Keratinocyte (primary cell): ENCODE data around the gene ICA1L. TPM values are rescaled to one million over a fixed set of nuclear protein-coding genes. Genes with fewer than 3 reads are reported as not detected.
A peak's percentile ranks its signal among the peaks of the same experiment; 100 is the strongest.
"Not testable (repeated sequence)": the region's sequence is repeated elsewhere in the genome, so short reads cannot be mapped to it uniquely, and the experiment has no call there.

ENCODE experiments used
- DNase-seq: peaks from one replicate; pipeline ENCODE4 v3.0.0-alpha.2; 2011; ENCODE audit warnings: low read depth, missing footprints, low spot score
- FAIRE-seq: peaks from 2 replicates; lab custom pipeline; 2011; peaks lifted over from hg19 to GRCh38; lab: Jason Lieb, UNC
- H2AFZ ChIP-seq: 2 replicates; pipeline ENCODE4 v1.6.0; 2012; ENCODE audit warnings: low read length, control low read depth, inconsistent platforms; ENCODE audit not compliant: control insufficient read depth
- H3K27ac ChIP-seq: 2 replicates; pipeline ENCODE4 v1.5.1; 2011; ENCODE audit warnings: low read length; ENCODE audit not compliant: control insufficient read depth, insufficient read depth
- H3K27me3 ChIP-seq: 3 replicates; pipeline ENCODE4 v1.6.0; 2011; ENCODE audit warnings: low read length; ENCODE audit not compliant: control insufficient read depth, insufficient read depth; ENCODE audit errors: extremely low read depth
- H3K36me3 ChIP-seq, 2 experiments: 2 replicates in 1 of 2; 3 replicates in 1 of 2; pipeline ENCODE4 v1.5.1; 2011; ENCODE audit warnings: low read length in 2 of 2, mild to moderate bottlenecking in 1 of 2; ENCODE audit not compliant: control insufficient read depth in 2 of 2, insufficient read depth in 2 of 2; ENCODE audit errors: extremely low read depth in 1 of 2
- H3K4me1 ChIP-seq: 3 replicates; pipeline ENCODE4 v1.5.1; 2011; ENCODE audit warnings: low read length; ENCODE audit not compliant: control insufficient read depth, insufficient read depth; ENCODE audit errors: extremely low read depth
- H3K4me2 ChIP-seq: 3 replicates; pipeline ENCODE4 v1.6.0; 2011; ENCODE audit warnings: low read depth, low read length; ENCODE audit not compliant: control insufficient read depth, insufficient read depth; ENCODE audit errors: extremely low read depth
- H3K4me3 ChIP-seq, 3 experiments: fragments of 200-600 bp in 1 of 3; sonication (generic) in 1 of 3; 2 replicates in 2 of 3; 3 replicates in 1 of 3; pipeline ENCODE4 v1.5.1; 2011 to 2016; ENCODE audit warnings: low read length in 3 of 3, mild to moderate bottlenecking in 3 of 3, control low read depth in 2 of 3, inconsistent platforms in 1 of 3, low read depth in 1 of 3, mixed read lengths in 1 of 3, mixed run types in 1 of 3, moderate library complexity in 1 of 3; ENCODE audit not compliant: control insufficient read depth in 2 of 3, insufficient read depth in 2 of 3; ENCODE audit errors: extremely low read depth in 1 of 3
- H3K79me2 ChIP-seq: 2 replicates; pipeline ENCODE4 v1.6.0; 2012; ENCODE audit warnings: low read length; ENCODE audit not compliant: control insufficient read depth, insufficient read depth
- H3K9ac ChIP-seq: 3 replicates; pipeline ENCODE4 v1.6.0; 2011; ENCODE audit warnings: low read length; ENCODE audit not compliant: control insufficient read depth, insufficient read depth; ENCODE audit errors: extremely low read depth
- H3K9me1 ChIP-seq: 3 replicates; pipeline ENCODE4 v1.6.0; 2011; ENCODE audit warnings: low read length; ENCODE audit not compliant: control insufficient read depth, insufficient read depth; ENCODE audit errors: extremely low read depth
- H3K9me3 ChIP-seq: 2 replicates; pipeline ENCODE4 v1.5.1; 2012; ENCODE audit warnings: low read depth, low read length; ENCODE audit not compliant: control insufficient read depth
- H4K20me1 ChIP-seq: 3 replicates; pipeline ENCODE4 v1.6.0; 2011; ENCODE audit warnings: low read length; ENCODE audit not compliant: control insufficient read depth, insufficient read depth; ENCODE audit errors: extremely low read depth
- EZH2 ChIP-seq: IDR thresholded peaks from one replicate; pipeline ENCODE4 v1.6.1; 2012; ENCODE audit warnings: inconsistent platforms, mild to moderate bottlenecking, low read length, moderate library complexity
- dilution Hi-C: fragments of 300-500 bp; cut with MboI; formaldehyde crosslinking; loops from one replicate; pipeline ENCODE4 v1.7.0; 2020; ENCODE audit warnings: low sequenced_read_pairs; ENCODE audit not compliant: extremely low pct_ligation_motif_present
- polyA plus RNA-seq, 5 experiments: library from polyadenylated mRNA; depleted of rRNA in 3 of 5; stranded (reverse) in 3 of 5; stranded (forward) in 1 of 5; unstranded in 1 of 5; fragments of >200 nt; gene quantifications; 1 replicate in 1 of 5; 2 replicates in 3 of 5; 3 replicates in 1 of 5; pipeline versions ENCODE4 v1.2.1 to v1.2.3, GENCODE V29; 2011 to 2012; ENCODE audit warnings: missing spikeins in 2 of 5, low read depth in 1 of 5, low replicate concordance in 1 of 5
- TF ChIP-seq, protein P1 (sequence below), 3 experiments: IDR thresholded peaks in 1 of 3; conservative IDR thresholded peaks in 1 of 3; optimal IDR thresholded peaks in 1 of 3; 2 replicates in 2 of 3; 3 replicates in 1 of 3; pipeline versions ENCODE3 to v1.5.1; 2011; ENCODE audit warnings: low read length in 3 of 3, mild to moderate bottlenecking in 3 of 3, moderate library complexity in 2 of 3, control low read depth in 1 of 3, inconsistent platforms in 1 of 3; ENCODE audit not compliant: insufficient read depth in 2 of 3; ENCODE audit errors: extremely low read depth in 1 of 3

The ICA1L gene
- polyA plus RNA-seq, 1 donor (not counting 4 experiments of a cell fraction or from before 2014, with no cell fraction given): 2.2 TPM

DNA sequence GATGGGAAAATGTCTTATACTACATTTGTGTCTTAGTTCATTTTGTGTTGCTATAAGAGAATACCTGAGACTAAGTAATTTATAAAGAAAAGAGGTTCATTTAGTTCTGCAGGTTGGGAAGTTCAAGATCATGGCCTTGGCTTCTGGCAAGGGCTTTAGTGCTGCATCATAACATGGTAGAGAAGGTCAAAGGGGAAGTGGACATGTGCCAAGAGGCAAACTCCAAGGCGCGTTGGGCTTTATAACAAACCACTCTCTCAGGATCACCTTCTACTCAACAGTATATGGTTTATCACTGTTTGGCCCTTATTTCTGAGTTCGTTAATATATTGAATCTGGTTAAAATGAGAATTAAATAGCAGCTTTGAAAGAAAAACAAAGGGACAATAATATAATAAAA lies 58.2 kb downstream of the ICA1L start:
- FAIRE-seq (no peak), DNase-seq (no peak)
- TF ChIP-seq, protein P1, sequence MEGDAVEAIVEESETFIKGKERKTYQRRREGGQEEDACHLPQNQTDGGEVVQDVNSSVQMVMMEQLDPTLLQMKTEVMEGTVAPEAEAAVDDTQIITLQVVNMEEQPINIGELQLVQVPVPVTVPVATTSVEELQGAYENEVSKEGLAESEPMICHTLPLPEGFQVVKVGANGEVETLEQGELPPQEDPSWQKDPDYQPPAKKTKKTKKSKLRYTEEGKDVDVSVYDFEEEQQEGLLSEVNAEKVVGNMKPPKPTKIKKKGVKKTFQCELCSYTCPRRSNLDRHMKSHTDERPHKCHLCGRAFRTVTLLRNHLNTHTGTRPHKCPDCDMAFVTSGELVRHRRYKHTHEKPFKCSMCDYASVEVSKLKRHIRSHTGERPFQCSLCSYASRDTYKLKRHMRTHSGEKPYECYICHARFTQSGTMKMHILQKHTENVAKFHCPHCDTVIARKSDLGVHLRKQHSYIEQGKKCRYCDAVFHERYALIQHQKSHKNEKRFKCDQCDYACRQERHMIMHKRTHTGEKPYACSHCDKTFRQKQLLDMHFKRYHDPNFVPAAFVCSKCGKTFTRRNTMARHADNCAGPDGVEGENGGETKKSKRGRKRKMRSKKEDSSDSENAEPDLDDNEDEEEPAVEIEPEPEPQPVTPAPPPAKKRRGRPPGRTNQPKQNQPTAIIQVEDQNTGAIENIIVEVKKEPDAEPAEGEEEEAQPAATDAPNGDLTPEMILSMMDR (optimal IDR thresholded peaks at IDR 0.05 in 1 of 3, IDR thresholded peaks at IDR 0.05 in 1 of 3, conservative IDR thresholded peaks at IDR 0.05 in 1 of 3; ENCODE audit: extremely low read depth in 1 of 3, insufficient read depth in 2 of 3, low read length in 3 of 3): no peak
- no peak for TF ChIP-seq EZH2

DNA sequence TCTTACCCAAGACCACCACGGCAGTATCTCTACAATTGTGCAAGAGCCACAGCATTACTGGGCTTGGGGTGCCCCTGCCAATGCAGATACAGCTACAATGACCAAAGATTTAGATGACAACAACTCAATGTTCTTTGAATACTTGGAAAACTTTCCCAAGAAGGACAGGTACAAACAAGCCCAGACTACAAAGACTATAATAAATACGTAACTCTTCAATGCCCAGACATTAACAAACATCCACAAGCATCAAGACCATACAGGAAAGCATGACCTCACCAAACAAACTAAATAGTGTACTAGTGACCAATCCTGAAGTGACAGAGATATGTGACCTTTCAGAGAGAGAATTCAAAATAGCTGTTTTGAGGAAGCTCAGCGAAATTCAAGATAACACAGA lies 62.8 kb downstream of the ICA1L start:
- H3K4me3 ChIP-seq: no peak overlapping the region

More for the DNA sequence above, 58.2 kb downstream of the ICA1L start:
- Histone ChIP-seq H3K79me2 (no peaks in the 10 kb centered on the region), H3K4me1 (peaks cover 7% of the 10 kb centered on the region), H3K9me3 (no peaks in the 10 kb centered on the region), H3K27ac (no peak overlapping the region), H3K4me3 (no peak overlapping the region), H3K9me1 (no peaks in the 10 kb centered on the region), H4K20me1 (no peaks in the 10 kb centered on the region), H3K27me3 (no peaks in the 10 kb centered on the region), H3K4me2 (no peak overlapping the region), H2AFZ (no peak overlapping the region), H3K36me3 (no peaks in the 10 kb centered on the region), H3K9ac (no peak overlapping the region)
- dilution Hi-C loops: no loop called here

DNA sequence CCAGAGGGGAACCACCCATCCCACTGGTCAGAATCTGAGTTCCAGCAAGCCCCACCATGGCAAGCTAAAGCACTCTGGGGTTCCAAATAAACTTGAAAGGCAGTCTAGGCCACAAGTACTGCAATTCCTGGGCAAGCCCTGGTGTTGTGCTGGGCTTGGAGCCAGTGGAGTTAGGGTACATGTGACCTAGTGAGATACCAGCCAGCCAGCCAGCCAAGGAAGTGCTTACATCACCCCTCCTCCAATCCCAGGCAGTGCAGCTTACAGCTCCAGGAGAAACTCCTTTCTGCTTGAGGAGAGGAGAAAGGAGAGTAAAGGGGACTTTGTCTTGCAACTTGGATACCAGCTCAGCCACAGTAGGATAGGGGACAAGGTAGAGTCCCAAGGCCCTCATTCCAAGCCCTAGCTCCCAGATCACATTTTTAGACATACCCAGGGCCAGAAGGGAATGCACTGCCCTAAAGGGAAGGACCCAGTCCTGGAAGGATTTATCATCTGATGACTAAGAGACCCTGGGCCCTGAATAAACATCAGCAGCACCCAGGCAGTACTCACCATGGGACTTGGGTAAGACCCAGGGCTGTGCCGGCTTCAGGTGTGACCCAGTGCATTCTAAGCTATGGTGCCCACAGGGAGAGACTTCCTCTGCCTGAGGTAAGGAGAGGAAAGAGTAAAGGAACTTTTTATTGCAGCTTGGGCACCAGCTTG lies 64.0 kb downstream of the ICA1L start:
- H2AFZ ChIP-seq: peak overlapping the region; percentile 68
- H3K9ac ChIP-seq, H3K9me3 ChIP-seq, H3K27me3 ChIP-seq, H4K20me1 ChIP-seq, H3K79me2 ChIP-seq, H3K4me3 ChIP-seq, H3K36me3 ChIP-seq, dilution Hi-C loops, H3K9me1 ChIP-seq: not testable (repeated sequence)
- H3K27ac ChIP-seq: peak overlapping the region; percentile 45
- H3K4me2 ChIP-seq: peak overlapping the region; percentile 52
- peak; percentile 81 for FAIRE-seq
- H3K4me1 ChIP-seq: peaks cover 20% of the 10 kb centered on the region
- DNase-seq: peak; percentile 54

More for the DNA sequence above, 62.8 kb downstream of the ICA1L start:
- Histone ChIP-seq H3K27ac (peak overlapping the region; percentile 45), H3K9ac (no peak overlapping the region), H3K27me3 (no peaks in the 10 kb centered on the region), H3K9me3 (no peaks in the 10 kb centered on the region), H3K4me2 (peak overlapping the region; percentile 52), H3K9me1 (no peaks in the 10 kb centered on the region), H3K4me1 (peaks cover 20% of the 10 kb centered on the region), H3K79me2 (no peaks in the 10 kb centered on the region), H3K36me3 (no peaks in the 10 kb centered on the region), H4K20me1 (no peaks in the 10 kb centered on the region), H2AFZ (no peak overlapping the region)
- DNase-seq: peak; percentile 40
- no peak for FAIRE-seq
- TF ChIP-seq EZH2: no peak
- TF ChIP-seq, protein P1 (optimal IDR thresholded peaks at IDR 0.05 in 1 of 3, IDR thresholded peaks at IDR 0.05 in 1 of 3, conservative IDR thresholded peaks at IDR 0.05 in 1 of 3; ENCODE audit: extremely low read depth in 1 of 3, insufficient read depth in 2 of 3, low read length in 3 of 3): no peak
- dilution Hi-C loops: no loop called here

DNA sequence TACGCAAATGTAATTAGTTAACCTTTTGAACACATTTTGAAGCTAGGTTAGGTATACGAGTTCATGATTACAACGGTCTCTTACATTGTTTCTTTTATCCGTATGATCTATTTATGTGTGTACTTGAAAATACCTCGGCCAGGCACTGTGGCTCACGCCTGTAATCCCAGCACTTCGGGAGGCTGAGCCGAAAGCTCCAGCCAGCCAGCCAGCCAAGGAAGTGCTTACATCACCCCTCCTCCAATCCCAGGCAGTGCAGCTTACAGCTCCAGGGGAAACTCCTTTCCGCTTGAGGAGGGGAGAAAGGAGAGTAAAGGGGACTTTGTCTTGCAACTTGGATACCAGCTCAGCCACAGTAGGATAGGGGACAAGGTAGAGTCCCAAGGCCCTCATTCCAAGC lies 65.7 kb downstream of the ICA1L start:
- H3K4me3 ChIP-seq, H3K4me2 ChIP-seq, H3K27ac ChIP-seq, H3K9ac ChIP-seq, dilution Hi-C loops, FAIRE-seq, H3K9me3 ChIP-seq, H3K36me3 ChIP-seq, H3K9me1 ChIP-seq, H2AFZ ChIP-seq, H3K27me3 ChIP-seq, H3K79me2 ChIP-seq, DNase-seq, H4K20me1 ChIP-seq: not testable (repeated sequence)
- peaks cover 25% of the 10 kb centered on the region for H3K4me1 ChIP-seq
